Peyer's patch (tissue), 4 donors: Measurements from ENCODE around the gene OR8G5.

ENCODE experiments used
- POLR2A ChIP-seq, 2 donors: fragments of 450-650 bp; IDR thresholded peaks; one replicate each; pipeline ENCODE4 v1.5.1; 2017; ENCODE audit warnings: antibody characterized with exemption in 2 of 2, mild to moderate bottlenecking in 2 of 2, moderate library complexity in 2 of 2
- TF ChIP-seq, protein P1 (sequence below), 6 experiments: fragments of 450-650 bp in 4 of 6; fragments of 200-600 bp in 2 of 6; sonication (generic) in 1 of 6; IDR thresholded peaks; one replicate each; pipeline ENCODE4 v1.5.1; 2017 to 2019; ENCODE audit warnings: antibody characterized with exemption in 6 of 6, mild to moderate bottlenecking in 3 of 6, moderate library complexity in 1 of 6

DNA sequence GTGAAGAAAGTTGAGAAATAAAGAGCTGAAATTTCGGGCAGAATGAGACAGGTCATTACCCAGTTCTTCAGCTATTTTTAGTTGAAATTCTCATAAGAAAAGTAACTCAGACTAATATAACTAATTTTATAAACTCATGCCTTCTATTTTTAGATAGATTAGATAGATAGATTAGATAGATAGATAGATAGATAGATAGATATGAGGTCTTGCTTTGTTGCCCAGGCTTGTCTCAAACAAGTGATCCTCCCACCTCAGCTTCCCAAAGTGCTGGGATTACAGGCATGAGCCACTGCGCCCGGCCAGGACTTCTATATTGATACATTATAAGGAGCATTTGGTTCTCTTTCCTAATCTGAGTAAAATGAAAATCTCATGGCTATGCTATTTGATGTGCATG lies 42.1 kb upstream of the OR8G5 start:
- TF ChIP-seq POLR2A (IDR thresholded peaks at IDR 0.05) = no peak
- TF ChIP-seq, protein P1, sequence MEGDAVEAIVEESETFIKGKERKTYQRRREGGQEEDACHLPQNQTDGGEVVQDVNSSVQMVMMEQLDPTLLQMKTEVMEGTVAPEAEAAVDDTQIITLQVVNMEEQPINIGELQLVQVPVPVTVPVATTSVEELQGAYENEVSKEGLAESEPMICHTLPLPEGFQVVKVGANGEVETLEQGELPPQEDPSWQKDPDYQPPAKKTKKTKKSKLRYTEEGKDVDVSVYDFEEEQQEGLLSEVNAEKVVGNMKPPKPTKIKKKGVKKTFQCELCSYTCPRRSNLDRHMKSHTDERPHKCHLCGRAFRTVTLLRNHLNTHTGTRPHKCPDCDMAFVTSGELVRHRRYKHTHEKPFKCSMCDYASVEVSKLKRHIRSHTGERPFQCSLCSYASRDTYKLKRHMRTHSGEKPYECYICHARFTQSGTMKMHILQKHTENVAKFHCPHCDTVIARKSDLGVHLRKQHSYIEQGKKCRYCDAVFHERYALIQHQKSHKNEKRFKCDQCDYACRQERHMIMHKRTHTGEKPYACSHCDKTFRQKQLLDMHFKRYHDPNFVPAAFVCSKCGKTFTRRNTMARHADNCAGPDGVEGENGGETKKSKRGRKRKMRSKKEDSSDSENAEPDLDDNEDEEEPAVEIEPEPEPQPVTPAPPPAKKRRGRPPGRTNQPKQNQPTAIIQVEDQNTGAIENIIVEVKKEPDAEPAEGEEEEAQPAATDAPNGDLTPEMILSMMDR (IDR thresholded peaks at IDR 0.05) = no peak
